ENCODE results near the gene HSPBP1.

DNA sequence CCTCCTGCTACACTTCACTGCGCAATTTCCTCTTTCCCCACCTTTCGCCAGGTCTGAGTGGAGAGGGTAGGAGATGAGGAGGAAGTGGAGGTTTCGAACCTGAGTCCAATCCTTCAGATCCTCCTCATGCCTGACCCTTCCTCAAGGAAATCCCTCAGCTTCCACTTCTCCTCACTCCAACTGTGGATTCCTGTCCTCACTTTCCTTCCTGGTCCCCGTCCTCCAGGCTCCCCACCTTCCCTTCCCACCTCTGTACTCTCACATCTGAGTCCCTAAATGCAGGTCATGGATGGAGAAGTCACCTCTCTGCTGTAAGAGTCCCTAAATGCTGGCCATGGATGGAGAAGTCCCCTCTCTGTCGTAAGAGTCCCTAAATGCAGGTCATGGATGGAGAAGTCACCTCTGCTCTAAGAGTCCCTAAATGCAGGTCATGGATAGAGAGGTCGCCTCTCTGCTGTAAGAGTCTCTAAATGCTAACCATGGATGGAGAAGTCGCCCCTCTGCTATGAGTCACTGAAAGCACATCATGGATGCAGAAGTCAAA, 54.4 kb downstream of the HSPBP1 start:
- TF ChIP-seq, protein P1, sequence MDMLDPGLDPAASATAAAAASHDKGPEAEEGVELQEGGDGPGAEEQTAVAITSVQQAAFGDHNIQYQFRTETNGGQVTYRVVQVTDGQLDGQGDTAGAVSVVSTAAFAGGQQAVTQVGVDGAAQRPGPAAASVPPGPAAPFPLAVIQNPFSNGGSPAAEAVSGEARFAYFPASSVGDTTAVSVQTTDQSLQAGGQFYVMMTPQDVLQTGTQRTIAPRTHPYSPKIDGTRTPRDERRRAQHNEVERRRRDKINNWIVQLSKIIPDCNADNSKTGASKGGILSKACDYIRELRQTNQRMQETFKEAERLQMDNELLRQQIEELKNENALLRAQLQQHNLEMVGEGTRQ (CRISPR knock-in tag; IDR thresholded peaks at IDR 0.05), result no peak
- TF ChIP-seq, protein P2, sequence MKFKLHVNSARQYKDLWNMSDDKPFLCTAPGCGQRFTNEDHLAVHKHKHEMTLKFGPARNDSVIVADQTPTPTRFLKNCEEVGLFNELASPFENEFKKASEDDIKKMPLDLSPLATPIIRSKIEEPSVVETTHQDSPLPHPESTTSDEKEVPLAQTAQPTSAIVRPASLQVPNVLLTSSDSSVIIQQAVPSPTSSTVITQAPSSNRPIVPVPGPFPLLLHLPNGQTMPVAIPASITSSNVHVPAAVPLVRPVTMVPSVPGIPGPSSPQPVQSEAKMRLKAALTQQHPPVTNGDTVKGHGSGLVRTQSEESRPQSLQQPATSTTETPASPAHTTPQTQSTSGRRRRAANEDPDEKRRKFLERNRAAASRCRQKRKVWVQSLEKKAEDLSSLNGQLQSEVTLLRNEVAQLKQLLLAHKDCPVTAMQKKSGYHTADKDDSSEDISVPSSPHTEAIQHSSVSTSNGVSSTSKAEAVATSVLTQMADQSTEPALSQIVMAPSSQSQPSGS (CRISPR knock-in tag; IDR thresholded peaks at IDR 0.05; ENCODE audit: borderline replicate concordance, low read depth), result no peak
- TF ChIP-seq, protein P3, sequence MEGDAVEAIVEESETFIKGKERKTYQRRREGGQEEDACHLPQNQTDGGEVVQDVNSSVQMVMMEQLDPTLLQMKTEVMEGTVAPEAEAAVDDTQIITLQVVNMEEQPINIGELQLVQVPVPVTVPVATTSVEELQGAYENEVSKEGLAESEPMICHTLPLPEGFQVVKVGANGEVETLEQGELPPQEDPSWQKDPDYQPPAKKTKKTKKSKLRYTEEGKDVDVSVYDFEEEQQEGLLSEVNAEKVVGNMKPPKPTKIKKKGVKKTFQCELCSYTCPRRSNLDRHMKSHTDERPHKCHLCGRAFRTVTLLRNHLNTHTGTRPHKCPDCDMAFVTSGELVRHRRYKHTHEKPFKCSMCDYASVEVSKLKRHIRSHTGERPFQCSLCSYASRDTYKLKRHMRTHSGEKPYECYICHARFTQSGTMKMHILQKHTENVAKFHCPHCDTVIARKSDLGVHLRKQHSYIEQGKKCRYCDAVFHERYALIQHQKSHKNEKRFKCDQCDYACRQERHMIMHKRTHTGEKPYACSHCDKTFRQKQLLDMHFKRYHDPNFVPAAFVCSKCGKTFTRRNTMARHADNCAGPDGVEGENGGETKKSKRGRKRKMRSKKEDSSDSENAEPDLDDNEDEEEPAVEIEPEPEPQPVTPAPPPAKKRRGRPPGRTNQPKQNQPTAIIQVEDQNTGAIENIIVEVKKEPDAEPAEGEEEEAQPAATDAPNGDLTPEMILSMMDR (IDR thresholded peaks at IDR 0.05), result no peak
- TF ChIP-seq CREB1 (CRISPR knock-in tag; IDR thresholded peaks at IDR 0.05) (no peak), CBFB (CRISPR knock-in tag; IDR thresholded peaks at IDR 0.05; ENCODE audit: low read depth) (no peak), JAZF1 (CRISPR knock-in tag; IDR thresholded peaks at IDR 0.05) (no peak), FOXP1 (CRISPR knock-in tag; IDR thresholded peaks at IDR 0.05; ENCODE audit: borderline replicate concordance) (no peak), SP1 (CRISPR knock-in tag; conservative IDR thresholded peaks at IDR 0.05) (no peak), ZNF317 (CRISPR knock-in tag; IDR thresholded peaks at IDR 0.05; ENCODE audit: borderline replicate concordance, low read depth) (no peak)
- TF ChIP-seq, protein P4, sequence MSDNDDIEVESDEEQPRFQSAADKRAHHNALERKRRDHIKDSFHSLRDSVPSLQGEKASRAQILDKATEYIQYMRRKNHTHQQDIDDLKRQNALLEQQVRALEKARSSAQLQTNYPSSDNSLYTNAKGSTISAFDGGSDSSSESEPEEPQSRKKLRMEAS (CRISPR knock-in tag; IDR thresholded peaks at IDR 0.05), result no peak
- TF ChIP-seq, protein P5, sequence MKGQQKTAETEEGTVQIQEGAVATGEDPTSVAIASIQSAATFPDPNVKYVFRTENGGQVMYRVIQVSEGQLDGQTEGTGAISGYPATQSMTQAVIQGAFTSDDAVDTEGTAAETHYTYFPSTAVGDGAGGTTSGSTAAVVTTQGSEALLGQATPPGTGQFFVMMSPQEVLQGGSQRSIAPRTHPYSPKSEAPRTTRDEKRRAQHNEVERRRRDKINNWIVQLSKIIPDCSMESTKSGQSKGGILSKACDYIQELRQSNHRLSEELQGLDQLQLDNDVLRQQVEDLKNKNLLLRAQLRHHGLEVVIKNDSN (CRISPR knock-in tag; IDR thresholded peaks at IDR 0.05), result no peak
- TF ChIP-seq, protein P6, sequence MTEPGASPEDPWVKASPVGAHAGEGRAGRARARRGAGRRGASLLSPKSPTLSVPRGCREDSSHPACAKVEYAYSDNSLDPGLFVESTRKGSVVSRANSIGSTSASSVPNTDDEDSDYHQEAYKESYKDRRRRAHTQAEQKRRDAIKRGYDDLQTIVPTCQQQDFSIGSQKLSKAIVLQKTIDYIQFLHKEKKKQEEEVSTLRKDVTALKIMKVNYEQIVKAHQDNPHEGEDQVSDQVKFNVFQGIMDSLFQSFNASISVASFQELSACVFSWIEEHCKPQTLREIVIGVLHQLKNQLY (CRISPR knock-in tag; IDR thresholded peaks at IDR 0.05), result no peak
- TF ChIP-seq, protein P7, sequence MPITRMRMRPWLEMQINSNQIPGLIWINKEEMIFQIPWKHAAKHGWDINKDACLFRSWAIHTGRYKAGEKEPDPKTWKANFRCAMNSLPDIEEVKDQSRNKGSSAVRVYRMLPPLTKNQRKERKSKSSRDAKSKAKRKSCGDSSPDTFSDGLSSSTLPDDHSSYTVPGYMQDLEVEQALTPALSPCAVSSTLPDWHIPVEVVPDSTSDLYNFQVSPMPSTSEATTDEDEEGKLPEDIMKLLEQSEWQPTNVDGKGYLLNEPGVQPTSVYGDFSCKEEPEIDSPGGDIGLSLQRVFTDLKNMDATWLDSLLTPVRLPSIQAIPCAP (CRISPR knock-in tag; IDR thresholded peaks at IDR 0.05), result no peak
